Mesendoderm (in vitro differentiated cells): ENCODE measurements around the gene HRH2.

Source experiments
- DNase-seq: peaks from one replicate; pipeline ENCODE4 v3.0.0; 2013
- H2AK5ac ChIP-seq: 2 replicates; pipeline ENCODE4 v1.6.1; 2013; ENCODE audit warnings: low read length, inconsistent platforms
- H2BK120ac ChIP-seq: 2 replicates; pipeline ENCODE4 v1.6.1; 2013; ENCODE audit warnings: low read depth, mild to moderate bottlenecking, low read length, moderate library complexity, mixed read lengths
- H2BK15ac ChIP-seq: replicated peaks from 2 replicates; pipeline ENCODE4 v1.6.1; 2013; ENCODE audit warnings: low read depth, mild to moderate bottlenecking, moderate library complexity
- H2BK5ac ChIP-seq: 2 replicates; pipeline ENCODE4 v1.6.1; 2013; ENCODE audit warnings: low read length, inconsistent platforms
- H3K18ac ChIP-seq: 2 replicates; pipeline ENCODE4 v1.6.1; 2013; ENCODE audit warnings: mild to moderate bottlenecking, low read length, mixed read lengths
- H3K23ac ChIP-seq: one replicate; pipeline ENCODE4 v1.6.1; 2013; ENCODE audit warnings: low read length
- H3K27ac ChIP-seq: 2 replicates; pipeline ENCODE4 v1.5.1; 2013; ENCODE audit warnings: low read depth, mild to moderate bottlenecking, inconsistent platforms, low read length, moderate library complexity
- H3K27me3 ChIP-seq: 2 replicates; pipeline ENCODE4 v1.6.1; 2013; ENCODE audit warnings: low read length, control low read depth, mild to moderate bottlenecking, inconsistent platforms; ENCODE audit not compliant: insufficient read depth, poor library complexity
- H3K36me3 ChIP-seq: 2 replicates; pipeline ENCODE4 v1.6.1; 2013; ENCODE audit warnings: low read length, inconsistent platforms; ENCODE audit not compliant: control insufficient read depth, insufficient read depth
- H3K4ac ChIP-seq: one replicate; pipeline ENCODE4 v1.6.1; 2013; ENCODE audit warnings: low read depth, mild to moderate bottlenecking, low read length, moderate library complexity
- H3K4me1 ChIP-seq: 2 replicates; pipeline ENCODE4 v1.6.1; 2013; ENCODE audit warnings: low read depth, low read length, inconsistent platforms; ENCODE audit not compliant: control insufficient read depth
- H3K4me2 ChIP-seq: 2 replicates; pipeline ENCODE4 v1.6.1; 2013; ENCODE audit warnings: low read length
- H3K4me3 ChIP-seq: 2 replicates; pipeline ENCODE4 v1.5.1; 2013; ENCODE audit warnings: mild to moderate bottlenecking, low read length
- H3K56ac ChIP-seq: one replicate; pipeline ENCODE4 v1.6.1; 2013; ENCODE audit warnings: low read length
- H3K79me1 ChIP-seq: 2 replicates; pipeline ENCODE4 v1.6.1; 2013; ENCODE audit warnings: low read length, inconsistent platforms
- H3K79me2 ChIP-seq: 2 replicates; pipeline ENCODE4 v1.6.1; 2013; ENCODE audit warnings: mild to moderate bottlenecking, low read length; ENCODE audit not compliant: control insufficient read depth, insufficient read depth
- H3K9ac ChIP-seq: 2 replicates; pipeline ENCODE4 v1.6.1; 2013; ENCODE audit warnings: low read length, inconsistent platforms
- H4K5ac ChIP-seq: one replicate; pipeline ENCODE4 v1.6.1; 2013; ENCODE audit warnings: low read length
- H4K8ac ChIP-seq: one replicate; pipeline ENCODE4 v1.6.1; 2013; ENCODE audit warnings: low read depth, mild to moderate bottlenecking, control low read depth, low read length, moderate library complexity
- WGBS: extraction: QIAGEN DNeasy Blood & Tissue Kit; methylation state at CpG from one replicate; pipeline ENCODE4 v1.1.7; 2013; ENCODE audit warnings: low lambda C conversion rate, missing lambda C conversion rate; ENCODE audit not compliant: insufficient coverage; ENCODE audit errors: extremely low coverage; 5-methylcytosine and 5-hydroxymethylcytosine counted together

Gene HRH2

GRCh38 chr5:175629793-175630192, 28.1 kb upstream of the HRH2 start:
- DNase-seq: no peak
- Histone ChIP-seq H3K4ac (no peak overlapping the region), H3K4me1 (no peaks in the 10 kb centered on the region), H3K79me2 (no peaks in the 10 kb centered on the region), H2BK5ac (no peak overlapping the region), H3K27ac (no peak overlapping the region), H2BK15ac (no peak overlapping the region), H3K79me1 (no peaks in the 10 kb centered on the region), H4K8ac (no peak overlapping the region), H3K23ac (no peak overlapping the region), H2BK120ac (no peak overlapping the region), H2AK5ac (no peak overlapping the region), H3K36me3 (no peaks in the 10 kb centered on the region), H3K56ac (no peak overlapping the region), H3K9ac (no peak overlapping the region), H4K5ac (no peak overlapping the region), H3K27me3 (no peaks in the 10 kb centered on the region), H3K4me3 (no peak overlapping the region), H3K4me2 (no peak overlapping the region), H3K18ac (no peak overlapping the region)
- no CpG with 5 or more reads among the region's 1 CpG for WGBS

- Histone ChIP-seq H3K9ac (no peak overlapping the region), H2BK120ac (no peak overlapping the region)
- no CpG with 5 or more reads among the region's 7 CpGs for WGBS
These were observed 21.9 kb upstream of the HRH2 start for GRCh38 chr5:175635854-175636584.

GRCh38 chr5:175638305-175638704, 19.6 kb upstream of the HRH2 start:
- no peak overlapping the region for H3K27ac ChIP-seq
- peak; percentile 33 for DNase-seq
- H2AK5ac ChIP-seq: no peak overlapping the region
- WGBS: no CpG with 5 or more reads among the region's 6 CpGs
- no peak overlapping the region for H4K5ac ChIP-seq
- H3K4me1 ChIP-seq: no peaks in the 10 kb centered on the region
- H3K9ac ChIP-seq: no peak overlapping the region
- H3K4me3 ChIP-seq: no peak overlapping the region
- H4K8ac ChIP-seq: no peak overlapping the region
- H3K4ac ChIP-seq: no peak overlapping the region
- H2BK15ac ChIP-seq: no peak overlapping the region
- no peaks in the 10 kb centered on the region for H3K79me2 ChIP-seq
- no peak overlapping the region for H2BK5ac ChIP-seq
- no peaks in the 10 kb centered on the region for H3K27me3 ChIP-seq
- no peak overlapping the region for H3K23ac ChIP-seq
- no peak overlapping the region for H3K4me2 ChIP-seq
- H3K56ac ChIP-seq: no peak overlapping the region
- no peaks in the 10 kb centered on the region for H3K79me1 ChIP-seq
- no peaks in the 10 kb centered on the region for H3K36me3 ChIP-seq
- H3K18ac ChIP-seq: no peak overlapping the region
- no peak overlapping the region for H2BK120ac ChIP-seq

More at GRCh38 chr5:175635854-175636584, 21.9 kb upstream of the HRH2 start:
- H3K23ac ChIP-seq: no peak overlapping the region
- no peaks in the 10 kb centered on the region for H3K27me3 ChIP-seq
- H3K79me1 ChIP-seq: no peaks in the 10 kb centered on the region
- H3K79me2 ChIP-seq: no peaks in the 10 kb centered on the region
- no peak overlapping the region for H3K4ac ChIP-seq
- H4K8ac ChIP-seq: no peak overlapping the region
- H3K4me2 ChIP-seq: no peak overlapping the region
- H3K56ac ChIP-seq: no peak overlapping the region
- H3K4me3 ChIP-seq: no peak overlapping the region
- no peak overlapping the region for H2BK5ac ChIP-seq
- no peak overlapping the region for H2BK15ac ChIP-seq
- no peaks in the 10 kb centered on the region for H3K36me3 ChIP-seq
- no peaks in the 10 kb centered on the region for H3K4me1 ChIP-seq
- H3K18ac ChIP-seq: no peak overlapping the region
- H2AK5ac ChIP-seq: no peak overlapping the region
- no peak for DNase-seq
- no peak overlapping the region for H3K27ac ChIP-seq
- H4K5ac ChIP-seq: no peak overlapping the region

- Histone ChIP-seq H4K8ac (no peak overlapping the region), H2AK5ac (no peak overlapping the region), H3K23ac (no peak overlapping the region), H3K27ac (no peak overlapping the region), H3K4me3 (no peak overlapping the region), H2BK5ac (no peak overlapping the region), H3K4me2 (no peak overlapping the region), H4K5ac (no peak overlapping the region), H2BK120ac (no peak overlapping the region), H3K36me3 (no peaks in the 10 kb centered on the region), H2BK15ac (no peak overlapping the region), H3K9ac (no peak overlapping the region), H3K4me1 (no peaks in the 10 kb centered on the region), H3K18ac (no peak overlapping the region), H3K4ac (no peak overlapping the region), H3K56ac (no peak overlapping the region), H3K27me3 (no peaks in the 10 kb centered on the region), H3K79me2 (no peaks in the 10 kb centered on the region), H3K79me1 (no peaks in the 10 kb centered on the region)
- WGBS: no CpG with 5 or more reads among the region's 9 CpGs
- no peak for DNase-seq
These were observed 17.6 kb upstream of the HRH2 start for GRCh38 chr5:175640106-175640775.

GRCh38 chr5:175642998-175643397, 14.9 kb upstream of the HRH2 start:
- H2BK15ac ChIP-seq: no peak overlapping the region
- no CpG with 5 or more reads among the region's 4 CpGs for WGBS

More at GRCh38 chr5:175642998-175643397, 14.9 kb upstream of the HRH2 start:
- no peak overlapping the region for H3K4me3 ChIP-seq
- no peak overlapping the region for H3K23ac ChIP-seq
- DNase-seq: no peak
- H3K36me3 ChIP-seq: no peaks in the 10 kb centered on the region
- H3K27ac ChIP-seq: no peak overlapping the region
- H4K8ac ChIP-seq: no peak overlapping the region
- no peak overlapping the region for H4K5ac ChIP-seq
- H3K18ac ChIP-seq: no peak overlapping the region
- no peak overlapping the region for H3K4ac ChIP-seq
- no peak overlapping the region for H2BK5ac ChIP-seq
- H3K79me1 ChIP-seq: no peaks in the 10 kb centered on the region
- H3K4me1 ChIP-seq: no peaks in the 10 kb centered on the region
- no peak overlapping the region for H2BK120ac ChIP-seq
- no peaks in the 10 kb centered on the region for H3K79me2 ChIP-seq
- H3K27me3 ChIP-seq: no peaks in the 10 kb centered on the region
- no peak overlapping the region for H3K56ac ChIP-seq
- H3K9ac ChIP-seq: no peak overlapping the region
- H2AK5ac ChIP-seq: no peak overlapping the region
- H3K4me2 ChIP-seq: no peak overlapping the region
